Adrenal gland (tissue), 5 donors: ENCODE data around the gene ITGA3.

Experiments used
- CTCF ChIP-seq, 6 experiments: fragments of 450-650 bp in 4 of 6; fragments of 200-600 bp in 2 of 6; sonication (generic) in 1 of 6; IDR thresholded peaks; 1 replicate in 5 of 6; 2 replicates in 1 of 6; pipeline versions ENCODE4 v1.5.1 to v1.8.0; 2016 to 2021; ENCODE audit warnings: antibody characterized with exemption in 6 of 6, mild to moderate bottlenecking in 2 of 6, moderate library complexity in 1 of 6
- POLR2A ChIP-seq, 2 donors: fragments of 450-650 bp; IDR thresholded peaks; one replicate each; pipeline ENCODE4 v1.6.1; 2017; ENCODE audit warnings: antibody characterized with exemption in 2 of 2, mild to moderate bottlenecking in 2 of 2, moderate library complexity in 1 of 2
- donor health status: DM: no; HTN: no; CAD: no.

GRCh38 chr17:50091918-50092285 is 36.0 kb downstream of the ITGA3 start:
- TF ChIP-seq POLR2A (IDR thresholded peaks at IDR 0.05): no peak
- no peak for TF ChIP-seq CTCF (IDR thresholded peaks at IDR 0.05)
